ENCODE measurements around the gene HSFX3. TPM values are rescaled to one million over a fixed set of nuclear protein-coding genes. Genes with fewer than 3 reads are reported as not detected.
"Not testable (repeated sequence)": the region's sequence is repeated elsewhere in the genome, so short reads cannot be mapped to it uniquely, and the experiment has no call there.

The HSFX3 gene
- total RNA-seq, 1 experiment from 2014 or later = not detected

DNA sequence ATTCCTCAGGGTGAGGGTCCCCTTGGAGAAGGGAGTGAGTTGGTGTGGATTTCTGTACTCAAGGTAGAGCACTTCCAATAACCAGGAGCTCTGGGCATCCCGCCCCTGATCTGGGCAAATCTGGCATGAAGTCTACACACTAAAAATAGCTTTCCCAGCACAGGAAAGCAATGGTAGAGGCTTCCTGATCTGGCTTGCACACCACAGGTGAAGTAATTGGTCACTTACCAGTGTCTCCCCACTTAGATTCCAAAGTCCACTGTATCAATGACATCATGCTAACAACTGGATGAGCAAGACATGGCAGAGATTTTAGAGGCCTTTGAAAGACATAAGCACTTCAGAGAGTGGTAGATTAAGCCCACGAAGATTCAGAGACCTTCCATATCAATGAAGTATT lies 26.8 kb downstream of the HSFX3 start:
- BruUV-seq (replicated peaks) = no TSS peak
- TF ChIP-seq, protein P1, sequence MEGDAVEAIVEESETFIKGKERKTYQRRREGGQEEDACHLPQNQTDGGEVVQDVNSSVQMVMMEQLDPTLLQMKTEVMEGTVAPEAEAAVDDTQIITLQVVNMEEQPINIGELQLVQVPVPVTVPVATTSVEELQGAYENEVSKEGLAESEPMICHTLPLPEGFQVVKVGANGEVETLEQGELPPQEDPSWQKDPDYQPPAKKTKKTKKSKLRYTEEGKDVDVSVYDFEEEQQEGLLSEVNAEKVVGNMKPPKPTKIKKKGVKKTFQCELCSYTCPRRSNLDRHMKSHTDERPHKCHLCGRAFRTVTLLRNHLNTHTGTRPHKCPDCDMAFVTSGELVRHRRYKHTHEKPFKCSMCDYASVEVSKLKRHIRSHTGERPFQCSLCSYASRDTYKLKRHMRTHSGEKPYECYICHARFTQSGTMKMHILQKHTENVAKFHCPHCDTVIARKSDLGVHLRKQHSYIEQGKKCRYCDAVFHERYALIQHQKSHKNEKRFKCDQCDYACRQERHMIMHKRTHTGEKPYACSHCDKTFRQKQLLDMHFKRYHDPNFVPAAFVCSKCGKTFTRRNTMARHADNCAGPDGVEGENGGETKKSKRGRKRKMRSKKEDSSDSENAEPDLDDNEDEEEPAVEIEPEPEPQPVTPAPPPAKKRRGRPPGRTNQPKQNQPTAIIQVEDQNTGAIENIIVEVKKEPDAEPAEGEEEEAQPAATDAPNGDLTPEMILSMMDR (IDR thresholded peaks at IDR 0.05; ENCODE audit: unreplicated experiment) = no peak
- Mint-ChIP-seq H3K27me3 (ENCODE audit: unreplicated experiment) (no peaks in the 10 kb centered on the region), H3K4me1 (ENCODE audit: low read depth, unreplicated experiment) (peaks cover 29% of the 10 kb centered on the region), H3K36me3 (ENCODE audit: insufficient read depth, unreplicated experiment) (peaks cover 14% of the 10 kb centered on the region), H3K27ac (ENCODE audit: unreplicated experiment) (peak overlapping the region; percentile 66), H3K4me3 (ENCODE audit: low read depth, unreplicated experiment) (no peak overlapping the region), H3K9me3 (ENCODE audit: low read depth, unreplicated experiment) (no peaks in the 10 kb centered on the region)
- CTCF ChIA-PET = interaction anchor here (1.1 kb wide), 1 partner anchor 11 kb away, joined by 4 read pairs; no protein-coding TSS in a partner anchor
- intact Hi-C loops (cut with micrococcal nuclease; ENCODE audit: unreplicated experiment) = no loop called here
- DNase-seq = peak; percentile 19

DNA sequence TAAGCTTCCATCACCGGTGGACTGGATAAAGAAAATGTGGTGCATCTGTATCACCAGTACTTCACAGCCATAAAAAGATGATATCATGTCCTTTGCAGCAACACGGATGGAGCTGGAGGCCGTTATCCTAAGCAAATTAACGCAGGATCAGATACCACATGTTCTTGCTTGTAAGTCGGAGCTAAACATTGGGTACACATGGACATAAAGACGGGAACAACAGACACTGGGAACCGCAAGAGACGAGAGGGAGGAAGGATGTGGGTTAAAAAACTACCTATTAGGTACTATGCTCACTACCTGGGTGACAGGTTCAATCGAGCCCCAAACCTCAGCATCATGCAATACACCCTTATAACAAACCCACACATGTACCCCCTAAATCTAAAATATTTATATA lies 28.3 kb downstream of the HSFX3 start:
- no peak overlapping the region for H3K27ac Mint-ChIP-seq (ENCODE audit: unreplicated experiment)

DNA sequence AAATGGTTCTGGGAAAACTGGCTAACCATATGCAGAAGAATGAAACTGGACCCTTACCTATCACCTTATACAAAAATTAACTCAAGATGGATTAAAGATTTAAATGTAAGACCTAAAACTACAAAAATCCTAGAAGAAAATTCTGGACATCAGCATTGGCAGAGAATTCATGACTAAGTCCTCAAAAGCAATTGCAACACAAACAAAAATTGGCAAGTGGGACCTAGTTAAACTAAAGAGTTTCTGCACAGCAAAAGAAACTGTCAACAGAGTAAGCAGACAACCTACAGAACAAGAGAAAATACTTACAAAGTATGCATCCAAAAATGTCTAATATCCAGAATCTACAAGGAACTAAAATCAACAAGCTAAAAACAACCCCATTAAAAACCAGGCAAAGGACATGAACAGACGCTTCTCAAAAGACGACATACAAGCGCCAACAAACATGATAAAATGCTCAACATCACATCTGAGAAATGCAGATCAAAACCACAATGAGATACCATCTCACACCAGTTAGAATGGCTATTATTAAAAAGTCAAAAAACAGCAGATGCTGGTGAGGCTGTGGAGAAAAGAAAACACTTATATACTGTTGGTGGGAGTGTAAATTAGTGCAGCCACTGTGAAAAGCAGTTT lies 29.0 kb downstream of the HSFX3 start:
- H3K4me3 Mint-ChIP-seq (ENCODE audit: low read depth, unreplicated experiment); H3K27me3 Mint-ChIP-seq (ENCODE audit: unreplicated experiment); DNase-seq; BruUV-seq (replicated peaks); H3K9me3 Mint-ChIP-seq (ENCODE audit: low read depth, unreplicated experiment); H3K27ac Mint-ChIP-seq (ENCODE audit: unreplicated experiment); intact Hi-C loops (cut with micrococcal nuclease; ENCODE audit: unreplicated experiment); CTCF ChIA-PET: not testable (repeated sequence)
- H3K4me1 Mint-ChIP-seq (ENCODE audit: low read depth, unreplicated experiment) = peaks cover 29% of the 10 kb centered on the region
- peaks cover 14% of the 10 kb centered on the region for H3K36me3 Mint-ChIP-seq (ENCODE audit: insufficient read depth, unreplicated experiment)

More for the DNA sequence above, 28.3 kb downstream of the HSFX3 start:
- Mint-ChIP-seq H3K4me1 (ENCODE audit: low read depth, unreplicated experiment) (peaks cover 29% of the 10 kb centered on the region), H3K27me3 (ENCODE audit: unreplicated experiment) (no peaks in the 10 kb centered on the region), H3K4me3 (ENCODE audit: low read depth, unreplicated experiment) (no peak overlapping the region), H3K9me3 (ENCODE audit: low read depth, unreplicated experiment) (no peaks in the 10 kb centered on the region), H3K36me3 (ENCODE audit: insufficient read depth, unreplicated experiment) (peaks cover 14% of the 10 kb centered on the region)
- TF ChIP-seq, protein P1 (IDR thresholded peaks at IDR 0.05; ENCODE audit: unreplicated experiment) = no peak
- intact Hi-C loops (cut with micrococcal nuclease; ENCODE audit: unreplicated experiment) = no loop called here
- no peak for DNase-seq
- no TSS peak for BruUV-seq (replicated peaks)
- CTCF ChIA-PET = no interaction called here

DNA sequence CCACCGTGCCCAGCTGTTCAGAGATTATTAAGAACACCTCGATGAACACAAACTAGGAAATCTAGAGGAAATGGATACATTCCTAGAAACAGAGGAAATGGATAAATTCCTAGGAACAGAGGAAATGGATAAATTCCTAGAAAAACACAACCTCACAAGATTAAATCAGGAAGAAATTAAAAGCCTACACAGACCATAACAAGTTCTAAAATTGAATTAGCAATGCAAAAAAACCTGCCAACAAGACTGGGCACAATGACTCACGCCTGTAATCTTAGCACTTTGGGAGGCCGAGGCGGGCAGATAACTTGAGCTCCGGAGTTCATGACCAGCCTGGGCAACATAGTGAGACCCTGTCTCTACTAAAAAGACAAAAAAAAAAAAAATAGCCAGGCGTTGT lies 31.5 kb downstream of the HSFX3 start:
- H3K4me3 Mint-ChIP-seq (ENCODE audit: low read depth, unreplicated experiment) = no peak overlapping the region
- intact Hi-C loops (cut with micrococcal nuclease; ENCODE audit: unreplicated experiment) = no loop called here
- TF ChIP-seq, protein P1 (IDR thresholded peaks at IDR 0.05; ENCODE audit: unreplicated experiment) = no peak
- H3K9me3 Mint-ChIP-seq (ENCODE audit: low read depth, unreplicated experiment) = no peaks in the 10 kb centered on the region
- BruUV-seq (replicated peaks) = no TSS peak
- no peak for DNase-seq
- H3K27ac Mint-ChIP-seq (ENCODE audit: unreplicated experiment) = no peak overlapping the region
- CTCF ChIA-PET = no interaction called here
- H3K27me3 Mint-ChIP-seq (ENCODE audit: unreplicated experiment) = no peaks in the 10 kb centered on the region
- peaks cover 29% of the 10 kb centered on the region for H3K4me1 Mint-ChIP-seq (ENCODE audit: low read depth, unreplicated experiment)
- H3K36me3 Mint-ChIP-seq (ENCODE audit: insufficient read depth, unreplicated experiment) = peaks cover 14% of the 10 kb centered on the region

DNA sequence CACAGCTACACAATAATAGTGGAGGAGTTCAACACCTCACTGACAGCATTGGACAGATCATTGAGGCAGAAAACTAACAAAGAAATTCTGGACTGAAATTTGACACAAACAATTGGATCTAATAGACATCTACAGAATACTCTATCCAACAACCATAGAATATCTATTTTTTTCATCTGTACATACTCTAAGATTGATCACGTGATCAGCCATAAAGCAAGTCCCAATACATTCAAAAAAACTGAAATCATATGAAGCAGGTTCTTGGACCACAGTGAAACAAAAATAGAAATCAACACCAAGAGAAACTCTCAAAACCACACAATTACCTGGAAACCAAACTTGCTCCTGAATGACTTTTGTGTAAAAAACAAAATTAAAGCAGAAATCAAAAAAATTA lies 32.4 kb downstream of the HSFX3 start:
- Mint-ChIP-seq H3K4me3 (ENCODE audit: low read depth, unreplicated experiment) (no peak overlapping the region), H3K36me3 (ENCODE audit: insufficient read depth, unreplicated experiment) (peaks cover 4% of the 10 kb centered on the region), H3K9me3 (ENCODE audit: low read depth, unreplicated experiment) (no peaks in the 10 kb centered on the region), H3K27ac (ENCODE audit: unreplicated experiment) (no peak overlapping the region), H3K27me3 (ENCODE audit: unreplicated experiment) (no peaks in the 10 kb centered on the region), H3K4me1 (ENCODE audit: low read depth, unreplicated experiment) (peaks cover 19% of the 10 kb centered on the region)
- CTCF ChIA-PET = no interaction called here
- no peak for DNase-seq
- TF ChIP-seq, protein P1 (IDR thresholded peaks at IDR 0.05; ENCODE audit: unreplicated experiment) = no peak
- intact Hi-C loops (cut with micrococcal nuclease; ENCODE audit: unreplicated experiment) = no loop called here
- no TSS peak for BruUV-seq (replicated peaks)

Measured in Calu3 (cell line).